GM06990 (cell line): Measurements from ENCODE around the gene ACD.

ENCODE experiments used
- DNase-seq: peaks from one replicate; pipeline ENCODE4 v3.0.0-alpha.2; 2011; ENCODE audit not compliant: insufficient read length; ENCODE audit errors: extremely low read depth
- H3K27me3 ChIP-seq: replicated peaks from 2 replicates; pipeline ENCODE4 v1.6.0; 2011; ENCODE audit warnings: low read length; ENCODE audit not compliant: control insufficient read depth, insufficient read depth
- H3K36me3 ChIP-seq: 2 replicates; pipeline ENCODE4 v1.5.1; 2011; ENCODE audit warnings: low read length; ENCODE audit not compliant: control insufficient read depth, insufficient read depth
- H3K4me3 ChIP-seq: replicated peaks from 2 replicates; pipeline ENCODE4 v1.5.1; 2011; ENCODE audit warnings: low read depth, mild to moderate bottlenecking, control low read depth, low read length
- TF ChIP-seq, protein P1 (sequence below): IDR thresholded peaks from 2 replicates; pipeline ENCODE4 v1.5.1; 2011; ENCODE audit warnings: low read length, control low read depth, mild to moderate bottlenecking, inconsistent platforms; ENCODE audit not compliant: insufficient read depth, poor library complexity, severe bottlenecking

Gene ACD

DNA sequence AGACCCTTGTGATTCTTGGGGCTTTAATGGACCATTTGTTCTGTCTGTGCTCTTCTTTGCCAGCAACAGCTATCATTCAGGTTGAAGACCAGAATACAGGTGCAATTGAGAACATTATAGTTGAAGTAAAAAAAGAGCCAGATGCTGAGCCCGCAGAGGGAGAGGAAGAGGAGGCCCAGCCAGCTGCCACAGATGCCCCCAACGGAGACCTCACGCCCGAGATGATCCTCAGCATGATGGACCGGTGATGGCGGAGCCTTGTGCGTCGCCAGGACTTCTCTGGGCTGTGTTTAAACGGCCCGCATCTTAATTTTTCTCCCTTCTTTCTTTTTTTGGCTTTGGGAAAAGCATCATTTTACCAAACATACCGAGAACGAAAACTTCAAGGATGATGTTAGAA, 22.4 kb downstream of the ACD start:
- Histone ChIP-seq H3K36me3 (peaks cover 6% of the 10 kb centered on the region), H3K4me3 (no peak overlapping the region), H3K27me3 (no peaks in the 10 kb centered on the region)
- TF ChIP-seq, protein P1, sequence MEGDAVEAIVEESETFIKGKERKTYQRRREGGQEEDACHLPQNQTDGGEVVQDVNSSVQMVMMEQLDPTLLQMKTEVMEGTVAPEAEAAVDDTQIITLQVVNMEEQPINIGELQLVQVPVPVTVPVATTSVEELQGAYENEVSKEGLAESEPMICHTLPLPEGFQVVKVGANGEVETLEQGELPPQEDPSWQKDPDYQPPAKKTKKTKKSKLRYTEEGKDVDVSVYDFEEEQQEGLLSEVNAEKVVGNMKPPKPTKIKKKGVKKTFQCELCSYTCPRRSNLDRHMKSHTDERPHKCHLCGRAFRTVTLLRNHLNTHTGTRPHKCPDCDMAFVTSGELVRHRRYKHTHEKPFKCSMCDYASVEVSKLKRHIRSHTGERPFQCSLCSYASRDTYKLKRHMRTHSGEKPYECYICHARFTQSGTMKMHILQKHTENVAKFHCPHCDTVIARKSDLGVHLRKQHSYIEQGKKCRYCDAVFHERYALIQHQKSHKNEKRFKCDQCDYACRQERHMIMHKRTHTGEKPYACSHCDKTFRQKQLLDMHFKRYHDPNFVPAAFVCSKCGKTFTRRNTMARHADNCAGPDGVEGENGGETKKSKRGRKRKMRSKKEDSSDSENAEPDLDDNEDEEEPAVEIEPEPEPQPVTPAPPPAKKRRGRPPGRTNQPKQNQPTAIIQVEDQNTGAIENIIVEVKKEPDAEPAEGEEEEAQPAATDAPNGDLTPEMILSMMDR = no peak
- DNase-seq = no peak

DNA sequence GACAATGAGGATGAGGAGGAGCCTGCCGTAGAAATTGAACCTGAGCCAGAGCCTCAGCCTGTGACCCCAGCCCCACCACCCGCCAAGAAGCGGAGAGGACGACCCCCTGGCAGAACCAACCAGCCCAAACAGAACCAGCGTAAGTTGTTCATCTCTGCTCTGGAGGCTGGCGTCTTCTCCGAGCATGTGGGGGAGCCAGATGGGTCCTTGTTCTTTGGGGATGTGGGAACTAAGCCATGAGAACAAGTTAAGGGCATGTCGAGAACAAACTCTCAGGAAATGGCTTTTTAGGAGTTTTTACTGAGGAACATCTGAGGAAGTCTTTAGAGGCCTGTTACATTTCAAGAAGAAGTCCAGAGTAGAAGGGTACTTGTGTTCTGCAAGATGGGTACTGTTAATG, 23.3 kb downstream of the ACD start:
- H3K27me3 ChIP-seq = no peaks in the 10 kb centered on the region
- DNase-seq = no peak
- H3K36me3 ChIP-seq = peaks cover 10% of the 10 kb centered on the region
- no peak overlapping the region for H3K4me3 ChIP-seq
- TF ChIP-seq, protein P1 = no peak

DNA sequence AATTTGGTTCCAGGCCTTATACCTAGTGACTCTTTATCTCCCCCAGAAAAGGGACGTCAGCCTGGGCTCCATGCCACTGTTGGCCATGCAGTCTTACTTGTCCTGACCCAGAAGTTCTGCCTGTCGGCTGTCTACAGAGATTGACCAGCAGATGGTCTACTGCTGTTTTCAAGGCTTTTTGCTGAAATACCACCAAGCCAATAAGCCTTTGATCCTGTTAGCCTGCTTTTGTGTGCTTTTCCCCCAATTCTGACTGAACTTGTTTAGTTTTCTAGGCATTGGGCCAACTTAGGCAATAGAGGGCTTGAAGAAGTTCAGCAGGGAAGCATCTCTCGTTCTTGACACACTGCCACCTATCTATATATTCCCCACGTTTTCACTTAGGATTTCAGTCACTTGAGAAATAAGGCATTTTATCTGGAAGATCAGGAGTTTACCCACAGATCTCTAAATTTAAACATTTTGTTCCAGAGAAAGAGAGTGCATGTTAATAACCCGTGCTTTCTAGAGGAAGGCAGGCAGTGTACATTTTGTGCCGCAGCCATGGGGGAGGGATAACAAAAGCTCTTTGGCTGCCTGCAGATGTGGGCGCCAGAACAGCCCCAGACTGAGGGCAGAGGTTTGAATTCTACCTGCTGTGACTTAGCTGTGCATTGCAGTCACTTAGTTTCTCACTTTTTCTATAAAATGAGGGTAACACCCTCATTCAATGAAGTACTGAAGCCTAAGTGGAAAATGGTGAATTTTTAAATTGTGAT, 27.5 kb downstream of the ACD start:
- Histone ChIP-seq H3K36me3 (peaks cover 14% of the 10 kb centered on the region), H3K4me3 (no peak overlapping the region), H3K27me3 (no peaks in the 10 kb centered on the region)
- DNase-seq = no peak
- TF ChIP-seq, protein P1 = no peak

DNA sequence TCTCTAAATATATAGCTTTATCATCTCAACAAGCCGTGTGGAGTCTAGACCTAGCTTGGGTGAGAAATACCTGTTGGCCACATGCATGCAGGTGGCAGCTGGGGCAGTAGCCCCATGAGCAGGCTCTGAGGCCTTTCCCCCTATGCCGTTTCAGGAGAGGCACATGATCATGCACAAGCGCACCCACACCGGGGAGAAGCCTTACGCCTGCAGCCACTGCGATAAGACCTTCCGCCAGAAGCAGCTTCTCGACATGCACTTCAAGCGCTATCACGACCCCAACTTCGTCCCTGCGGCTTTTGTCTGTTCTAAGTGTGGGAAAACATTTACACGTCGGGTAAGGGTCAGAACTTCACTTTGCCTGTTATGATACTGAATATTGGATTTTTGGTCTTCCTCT, 31.8 kb downstream of the ACD start:
- Histone ChIP-seq H3K4me3 (no peak overlapping the region), H3K36me3 (peaks cover 19% of the 10 kb centered on the region), H3K27me3 (no peaks in the 10 kb centered on the region)
- DNase-seq = no peak
- TF ChIP-seq, protein P1 = no peak

DNA sequence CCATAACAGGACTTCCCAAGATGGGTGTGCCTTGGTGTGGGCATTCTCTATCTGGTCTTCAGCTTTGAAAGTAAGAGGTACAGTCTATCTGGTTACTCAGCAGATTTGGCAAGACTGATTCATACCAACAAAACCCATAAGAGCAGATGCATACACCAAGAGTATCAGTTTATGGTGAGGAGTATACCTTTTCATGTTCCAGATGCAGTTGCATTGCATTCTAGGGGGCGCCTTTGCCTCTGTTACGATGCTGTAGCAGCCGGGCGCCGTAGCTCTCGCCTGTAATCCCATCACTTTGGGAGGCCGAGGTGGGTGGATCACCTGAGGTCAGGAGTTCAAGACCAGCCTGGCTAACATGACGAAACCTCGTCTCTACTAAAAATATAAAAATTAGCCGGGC, 46.3 kb downstream of the ACD start:
- Histone ChIP-seq H3K27me3 (no peaks in the 10 kb centered on the region), H3K4me3 (no peak overlapping the region), H3K36me3 (peaks cover 9% of the 10 kb centered on the region)
- TF ChIP-seq, protein P1 = no peak
- no peak for DNase-seq
